ENCODE measurements around the gene CLASP1.

CLASP1 gene

GRCh38 chr2:121418494-121419058 lies 230.7 kb downstream of the CLASP1 start:
- Histone ChIP-seq H3K36me3 (ENCODE audit: control insufficient read depth, insufficient read depth, low read length) (no peaks in the 10 kb centered on the region), H3K4me3 (ENCODE audit: low read length) (no peak overlapping the region), H3K4me2 (ENCODE audit: low read length) (no peak overlapping the region), H3K27ac (ENCODE audit: low read depth, low read length) (no peak overlapping the region), H2AK5ac (ENCODE audit: low read length) (no peak overlapping the region), H3K9ac (ENCODE audit: low read length) (no peak overlapping the region), H2BK15ac (replicated peaks; ENCODE audit: low read depth) (no peak overlapping the region), H3K4me1 (ENCODE audit: control insufficient read depth, low read depth, low read length) (no peaks in the 10 kb centered on the region), H3K79me2 (ENCODE audit: control insufficient read depth, insufficient read depth, low read length) (no peaks in the 10 kb centered on the region), H3K4ac (ENCODE audit: low read depth, low read length) (no peak overlapping the region), H2BK5ac (ENCODE audit: low read length) (no peak overlapping the region), H2BK120ac (ENCODE audit: low read depth, low read length) (no peak overlapping the region), H3K23ac (ENCODE audit: low read length) (no peak overlapping the region), H3K79me1 (ENCODE audit: low read length) (no peaks in the 10 kb centered on the region), H3K27me3 (ENCODE audit: insufficient read depth, low read length, poor library complexity) (no peaks in the 10 kb centered on the region), H3K18ac (ENCODE audit: low read length) (no peak overlapping the region), H3K56ac (ENCODE audit: low read length) (no peak overlapping the region), H4K8ac (ENCODE audit: low read depth, low read length) (no peak overlapping the region), H4K5ac (ENCODE audit: low read length) (no peak overlapping the region)
- DNase-seq, result no peak
- WGBS (ENCODE audit: extremely low coverage, insufficient coverage, low lambda C conversion rate), result no CpG with 5 or more reads among the region's 18 CpGs

- no peak for DNase-seq
- H2BK120ac ChIP-seq (ENCODE audit: low read depth, low read length), result no peak overlapping the region
- WGBS (ENCODE audit: extremely low coverage, insufficient coverage, low lambda C conversion rate), result no CpG with 5 or more reads among the region's 4 CpGs
These were observed 231.4 kb downstream of the CLASP1 start for GRCh38 chr2:121417826-121418225.

GRCh38 chr2:121415727-121416126 lies 233.5 kb downstream of the CLASP1 start:
- H2BK120ac ChIP-seq (ENCODE audit: low read depth, low read length), result no peak overlapping the region
- no peak overlapping the region for H3K4ac ChIP-seq (ENCODE audit: low read depth, low read length)
- no peak for DNase-seq
- H3K9ac ChIP-seq (ENCODE audit: low read length), result no peak overlapping the region
- no peak overlapping the region for H2BK15ac ChIP-seq (replicated peaks; ENCODE audit: low read depth)
- no peaks in the 10 kb centered on the region for H3K27me3 ChIP-seq (ENCODE audit: insufficient read depth, low read length, poor library complexity)
- H3K23ac ChIP-seq (ENCODE audit: low read length), result no peak overlapping the region
- H3K4me2 ChIP-seq (ENCODE audit: low read length), result no peak overlapping the region
- no peak overlapping the region for H3K18ac ChIP-seq (ENCODE audit: low read length)
- no peak overlapping the region for H2BK5ac ChIP-seq (ENCODE audit: low read length)
- H2AK5ac ChIP-seq (ENCODE audit: low read length), result no peak overlapping the region
- no peak overlapping the region for H3K56ac ChIP-seq (ENCODE audit: low read length)
- no peak overlapping the region for H4K8ac ChIP-seq (ENCODE audit: low read depth, low read length)
- no peak overlapping the region for H3K27ac ChIP-seq (ENCODE audit: low read depth, low read length)
- no peak overlapping the region for H3K4me3 ChIP-seq (ENCODE audit: low read length)
- no peaks in the 10 kb centered on the region for H3K36me3 ChIP-seq (ENCODE audit: control insufficient read depth, insufficient read depth, low read length)
- 100% methylated on average over 1 of the region's 1 CpG for WGBS (ENCODE audit: extremely low coverage, insufficient coverage, low lambda C conversion rate)
- H3K79me1 ChIP-seq (ENCODE audit: low read length), result no peaks in the 10 kb centered on the region
- no peaks in the 10 kb centered on the region for H3K4me1 ChIP-seq (ENCODE audit: control insufficient read depth, low read depth, low read length)
- no peaks in the 10 kb centered on the region for H3K79me2 ChIP-seq (ENCODE audit: control insufficient read depth, insufficient read depth, low read length)
- no peak overlapping the region for H4K5ac ChIP-seq (ENCODE audit: low read length)

More at GRCh38 chr2:121417826-121418225, 231.4 kb downstream of the CLASP1 start:
- H3K4me1 ChIP-seq (ENCODE audit: control insufficient read depth, low read depth, low read length), result no peaks in the 10 kb centered on the region
- H3K23ac ChIP-seq (ENCODE audit: low read length), result no peak overlapping the region
- no peak overlapping the region for H2BK15ac ChIP-seq (replicated peaks; ENCODE audit: low read depth)
- no peak overlapping the region for H3K4me2 ChIP-seq (ENCODE audit: low read length)
- H4K8ac ChIP-seq (ENCODE audit: low read depth, low read length), result no peak overlapping the region
- no peaks in the 10 kb centered on the region for H3K36me3 ChIP-seq (ENCODE audit: control insufficient read depth, insufficient read depth, low read length)
- no peak overlapping the region for H3K18ac ChIP-seq (ENCODE audit: low read length)
- H3K79me1 ChIP-seq (ENCODE audit: low read length), result no peaks in the 10 kb centered on the region
- no peaks in the 10 kb centered on the region for H3K79me2 ChIP-seq (ENCODE audit: control insufficient read depth, insufficient read depth, low read length)
- no peak overlapping the region for H3K9ac ChIP-seq (ENCODE audit: low read length)
- H2AK5ac ChIP-seq (ENCODE audit: low read length), result no peak overlapping the region
- no peak overlapping the region for H4K5ac ChIP-seq (ENCODE audit: low read length)
- no peak overlapping the region for H3K27ac ChIP-seq (ENCODE audit: low read depth, low read length)
- H3K27me3 ChIP-seq (ENCODE audit: insufficient read depth, low read length, poor library complexity), result no peaks in the 10 kb centered on the region
- no peak overlapping the region for H2BK5ac ChIP-seq (ENCODE audit: low read length)
- H3K56ac ChIP-seq (ENCODE audit: low read length), result no peak overlapping the region
- no peak overlapping the region for H3K4ac ChIP-seq (ENCODE audit: low read depth, low read length)
- H3K4me3 ChIP-seq (ENCODE audit: low read length), result no peak overlapping the region

- no CpG with 5 or more reads among the region's 1 CpG for WGBS (ENCODE audit: extremely low coverage, insufficient coverage, low lambda C conversion rate)
- H2AK5ac ChIP-seq (ENCODE audit: low read length), result no peak overlapping the region
- H3K79me2 ChIP-seq (ENCODE audit: control insufficient read depth, insufficient read depth, low read length), result no peaks in the 10 kb centered on the region
- H2BK5ac ChIP-seq (ENCODE audit: low read length), result no peak overlapping the region
- H3K4me2 ChIP-seq (ENCODE audit: low read length), result no peak overlapping the region
- no peak overlapping the region for H2BK15ac ChIP-seq (replicated peaks; ENCODE audit: low read depth)
- no peak overlapping the region for H4K8ac ChIP-seq (ENCODE audit: low read depth, low read length)
- no peaks in the 10 kb centered on the region for H3K4me1 ChIP-seq (ENCODE audit: control insufficient read depth, low read depth, low read length)
- H2BK120ac ChIP-seq (ENCODE audit: low read depth, low read length), result no peak overlapping the region
- DNase-seq, result no peak
- H3K9ac ChIP-seq (ENCODE audit: low read length), result no peak overlapping the region
- no peak overlapping the region for H3K23ac ChIP-seq (ENCODE audit: low read length)
- H3K36me3 ChIP-seq (ENCODE audit: control insufficient read depth, insufficient read depth, low read length), result peaks cover 1% of the 10 kb centered on the region
- no peak overlapping the region for H3K4ac ChIP-seq (ENCODE audit: low read depth, low read length)
- H3K27ac ChIP-seq (ENCODE audit: low read depth, low read length), result no peak overlapping the region
- no peaks in the 10 kb centered on the region for H3K27me3 ChIP-seq (ENCODE audit: insufficient read depth, low read length, poor library complexity)
- no peak overlapping the region for H3K18ac ChIP-seq (ENCODE audit: low read length)
- no peak overlapping the region for H4K5ac ChIP-seq (ENCODE audit: low read length)
- no peaks in the 10 kb centered on the region for H3K79me1 ChIP-seq (ENCODE audit: low read length)
- no peak overlapping the region for H3K4me3 ChIP-seq (ENCODE audit: low read length)
- H3K56ac ChIP-seq (ENCODE audit: low read length), result no peak overlapping the region
These were observed 236.9 kb downstream of the CLASP1 start for GRCh38 chr2:121412349-121412748.

- peaks cover 2% of the 10 kb centered on the region for H3K36me3 ChIP-seq (ENCODE audit: control insufficient read depth, insufficient read depth, low read length)
These were observed 239.3 kb downstream of the CLASP1 start for GRCh38 chr2:121409966-121410365.

GRCh38 chr2:121409388-121409787 lies 239.9 kb downstream of the CLASP1 start:
- H2AK5ac ChIP-seq (ENCODE audit: low read length), result no peak overlapping the region
- H2BK15ac ChIP-seq (replicated peaks; ENCODE audit: low read depth), result no peak overlapping the region
- no peaks in the 10 kb centered on the region for H3K79me2 ChIP-seq (ENCODE audit: control insufficient read depth, insufficient read depth, low read length)
- WGBS (ENCODE audit: extremely low coverage, insufficient coverage, low lambda C conversion rate), result no CpG with 5 or more reads among the region's 2 CpGs
- H4K8ac ChIP-seq (ENCODE audit: low read depth, low read length), result no peak overlapping the region
- H3K79me1 ChIP-seq (ENCODE audit: low read length), result no peaks in the 10 kb centered on the region
- H4K5ac ChIP-seq (ENCODE audit: low read length), result no peak overlapping the region
- no peaks in the 10 kb centered on the region for H3K4me1 ChIP-seq (ENCODE audit: control insufficient read depth, low read depth, low read length)
- H3K9ac ChIP-seq (ENCODE audit: low read length), result no peak overlapping the region
- H3K4me2 ChIP-seq (ENCODE audit: low read length), result no peak overlapping the region
- no peak overlapping the region for H3K23ac ChIP-seq (ENCODE audit: low read length)
- no peak overlapping the region for H3K56ac ChIP-seq (ENCODE audit: low read length)
- H3K4me3 ChIP-seq (ENCODE audit: low read length), result no peak overlapping the region
- no peak overlapping the region for H2BK120ac ChIP-seq (ENCODE audit: low read depth, low read length)
- no peak for DNase-seq
- H3K36me3 ChIP-seq (ENCODE audit: control insufficient read depth, insufficient read depth, low read length), result peaks cover 2% of the 10 kb centered on the region
- no peaks in the 10 kb centered on the region for H3K27me3 ChIP-seq (ENCODE audit: insufficient read depth, low read length, poor library complexity)
- no peak overlapping the region for H2BK5ac ChIP-seq (ENCODE audit: low read length)
- H3K18ac ChIP-seq (ENCODE audit: low read length), result no peak overlapping the region
- no peak overlapping the region for H3K4ac ChIP-seq (ENCODE audit: low read depth, low read length)
- no peak overlapping the region for H3K27ac ChIP-seq (ENCODE audit: low read depth, low read length)

More at GRCh38 chr2:121409966-121410365, 239.3 kb downstream of the CLASP1 start:
- no peak overlapping the region for H2BK120ac ChIP-seq (ENCODE audit: low read depth, low read length)
- no peak overlapping the region for H3K4me2 ChIP-seq (ENCODE audit: low read length)
- no peak overlapping the region for H3K27ac ChIP-seq (ENCODE audit: low read depth, low read length)
- no peaks in the 10 kb centered on the region for H3K4me1 ChIP-seq (ENCODE audit: control insufficient read depth, low read depth, low read length)
- no peaks in the 10 kb centered on the region for H3K79me1 ChIP-seq (ENCODE audit: low read length)
- no peak overlapping the region for H3K4me3 ChIP-seq (ENCODE audit: low read length)
- H4K8ac ChIP-seq (ENCODE audit: low read depth, low read length), result no peak overlapping the region
- no peak overlapping the region for H3K23ac ChIP-seq (ENCODE audit: low read length)
- H3K4ac ChIP-seq (ENCODE audit: low read depth, low read length), result no peak overlapping the region
- no peak overlapping the region for H4K5ac ChIP-seq (ENCODE audit: low read length)
- H3K79me2 ChIP-seq (ENCODE audit: control insufficient read depth, insufficient read depth, low read length), result no peaks in the 10 kb centered on the region
- H3K56ac ChIP-seq (ENCODE audit: low read length), result no peak overlapping the region
- no peak overlapping the region for H2AK5ac ChIP-seq (ENCODE audit: low read length)
- no peak overlapping the region for H3K9ac ChIP-seq (ENCODE audit: low read length)
- H3K27me3 ChIP-seq (ENCODE audit: insufficient read depth, low read length, poor library complexity), result no peaks in the 10 kb centered on the region
- no peak overlapping the region for H2BK15ac ChIP-seq (replicated peaks; ENCODE audit: low read depth)
- H2BK5ac ChIP-seq (ENCODE audit: low read length), result no peak overlapping the region
- H3K18ac ChIP-seq (ENCODE audit: low read length), result no peak overlapping the region
- DNase-seq, result no peak

Measured in mesendoderm (in vitro differentiated cells).